Astrocyte (in vitro differentiated cells and primary cell): Measurements from ENCODE around the gene DLL1.

Experiments used
- EZH2 ChIP-seq: IDR thresholded peaks from 2 replicates; pipeline ENCODE4 v1.6.1; 2012; ENCODE audit warnings: mild to moderate bottlenecking, low read length, inconsistent platforms; ENCODE audit not compliant: insufficient read depth
- TF ChIP-seq, protein P1 (sequence below): IDR thresholded peaks from 2 replicates; pipeline ENCODE4 v1.5.1; 2011; ENCODE audit warnings: low read depth, mild to moderate bottlenecking, inconsistent platforms, low read length, moderate library complexity; ENCODE audit not compliant: insufficient read depth

DNA sequence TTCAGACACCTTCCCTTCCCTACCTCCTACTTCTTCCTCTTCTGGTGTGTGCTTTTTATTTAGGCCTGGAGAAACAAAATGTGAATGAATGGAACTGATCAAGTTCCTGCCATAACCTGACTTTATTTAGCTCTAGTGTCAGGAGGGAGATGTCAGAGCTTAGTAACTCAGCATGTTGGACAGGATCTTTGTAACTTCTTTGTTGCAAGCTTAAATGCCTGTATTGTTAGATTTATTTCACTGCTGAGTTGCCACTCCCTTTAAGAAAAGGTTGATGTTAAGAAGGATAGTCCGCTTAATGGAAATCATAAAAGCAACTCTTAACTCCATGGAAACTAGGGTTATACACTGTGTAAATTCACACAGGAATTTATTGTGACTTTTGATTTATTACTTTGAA lies 17.9 kb upstream of the DLL1 start:
- TF ChIP-seq, protein P1, sequence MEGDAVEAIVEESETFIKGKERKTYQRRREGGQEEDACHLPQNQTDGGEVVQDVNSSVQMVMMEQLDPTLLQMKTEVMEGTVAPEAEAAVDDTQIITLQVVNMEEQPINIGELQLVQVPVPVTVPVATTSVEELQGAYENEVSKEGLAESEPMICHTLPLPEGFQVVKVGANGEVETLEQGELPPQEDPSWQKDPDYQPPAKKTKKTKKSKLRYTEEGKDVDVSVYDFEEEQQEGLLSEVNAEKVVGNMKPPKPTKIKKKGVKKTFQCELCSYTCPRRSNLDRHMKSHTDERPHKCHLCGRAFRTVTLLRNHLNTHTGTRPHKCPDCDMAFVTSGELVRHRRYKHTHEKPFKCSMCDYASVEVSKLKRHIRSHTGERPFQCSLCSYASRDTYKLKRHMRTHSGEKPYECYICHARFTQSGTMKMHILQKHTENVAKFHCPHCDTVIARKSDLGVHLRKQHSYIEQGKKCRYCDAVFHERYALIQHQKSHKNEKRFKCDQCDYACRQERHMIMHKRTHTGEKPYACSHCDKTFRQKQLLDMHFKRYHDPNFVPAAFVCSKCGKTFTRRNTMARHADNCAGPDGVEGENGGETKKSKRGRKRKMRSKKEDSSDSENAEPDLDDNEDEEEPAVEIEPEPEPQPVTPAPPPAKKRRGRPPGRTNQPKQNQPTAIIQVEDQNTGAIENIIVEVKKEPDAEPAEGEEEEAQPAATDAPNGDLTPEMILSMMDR = no peak
- TF ChIP-seq EZH2 = no peak
